ENCODE results near the gene EFNA5.

- no peak for TF ChIP-seq CTCF (tag by site-specific recombination; IDR thresholded peaks at IDR 0.05)
- no peak for TF ChIP-seq ZNF785 (tag by site-specific recombination; IDR thresholded peaks at IDR 0.05)
Observed at GRCh38 chr5:107593009-107593408, 77.7 kb downstream of the EFNA5 start.

Data from HEK293 (cell line).